Stimulated activated CD8-positive, alpha-beta memory T cell treated with anti-CD3 and anti-CD28 coated beads, Interleukin-12 subunit alpha, Interleukin-12 subunit beta, amount 100 ng/mL, for 1 hour (primary cell): Measurements from ENCODE around the gene UQCR11.

ENCODE experiments used
- DNase-seq: peaks from one replicate; pipeline ENCODE4 v3.0.0-alpha.2; 2020; ENCODE audit warnings: low read depth

The UQCR11 gene

DNA sequence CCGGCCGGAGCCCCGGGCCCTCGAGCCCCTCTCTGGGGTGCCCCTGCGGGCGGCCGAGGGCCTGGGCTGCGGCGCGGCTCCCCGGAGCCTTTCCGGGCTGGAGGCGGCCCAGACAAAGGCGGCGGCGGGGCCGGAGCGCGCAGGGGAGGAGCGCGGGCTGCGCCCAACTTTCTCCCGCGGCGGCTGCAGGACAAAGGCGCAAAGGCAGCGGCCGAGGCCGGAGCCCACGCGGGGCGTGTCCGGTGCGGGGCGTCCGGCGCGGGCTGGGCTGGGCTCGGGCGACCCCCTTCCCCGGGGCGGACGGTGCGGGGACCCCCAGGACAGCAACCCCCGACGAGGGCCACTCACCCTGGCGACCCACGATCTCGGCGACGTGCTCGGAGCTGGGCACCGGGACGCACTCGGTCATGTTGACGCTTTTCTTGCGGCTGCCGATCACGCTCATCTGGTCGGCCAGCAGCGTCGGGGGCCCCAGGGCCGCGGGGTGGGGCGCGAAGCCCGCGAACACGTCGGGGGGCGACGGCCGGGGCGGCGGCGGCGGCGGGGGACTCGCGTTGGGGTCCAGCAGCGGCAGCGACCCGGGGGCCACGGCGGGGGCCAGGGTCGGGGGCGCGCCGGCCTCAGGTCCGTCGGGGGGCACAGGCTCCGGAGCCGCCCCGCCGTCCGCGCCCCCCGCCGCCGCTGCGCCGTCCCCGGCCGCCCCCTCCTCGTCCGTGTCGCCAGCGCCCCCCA is 38.0 kb downstream of the UQCR11 start:
- no peak for DNase-seq

DNA sequence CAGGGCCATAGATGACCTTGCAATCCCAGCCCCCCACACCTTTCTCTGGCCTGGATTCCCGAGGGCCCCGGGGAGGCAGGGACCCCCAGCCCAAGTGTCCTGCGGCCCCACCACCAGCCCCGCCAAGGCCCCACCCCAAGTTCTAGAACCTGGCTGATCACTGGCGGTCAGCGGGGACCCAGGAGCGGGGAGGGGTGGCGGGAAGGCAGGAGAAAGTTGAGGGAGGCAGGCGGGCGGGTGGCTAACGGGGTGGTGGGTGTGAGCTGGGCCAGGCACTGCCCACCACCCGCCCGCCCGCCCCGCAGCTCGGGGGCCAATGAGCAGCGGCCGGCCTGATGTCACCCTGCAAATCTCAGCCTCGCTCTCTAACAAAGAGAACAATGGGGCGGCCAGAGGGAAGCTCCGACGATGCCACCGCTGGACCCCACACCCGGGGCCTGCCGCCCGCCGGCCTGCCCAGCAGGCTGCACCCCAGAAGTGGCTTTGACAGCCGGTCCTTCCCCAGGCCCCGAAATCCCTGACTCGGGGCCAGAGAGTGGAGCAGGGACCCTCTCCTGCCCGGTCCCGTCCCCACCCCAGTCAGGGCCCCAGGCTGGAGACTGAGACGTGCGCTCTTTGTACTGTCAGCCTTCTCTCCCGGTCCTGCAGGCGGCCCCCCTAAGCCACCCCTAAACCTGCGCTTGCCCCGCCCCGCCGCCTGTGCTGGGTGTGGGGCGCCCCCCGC is 38.7 kb downstream of the UQCR11 start:
- DNase-seq, result no peak

DNA sequence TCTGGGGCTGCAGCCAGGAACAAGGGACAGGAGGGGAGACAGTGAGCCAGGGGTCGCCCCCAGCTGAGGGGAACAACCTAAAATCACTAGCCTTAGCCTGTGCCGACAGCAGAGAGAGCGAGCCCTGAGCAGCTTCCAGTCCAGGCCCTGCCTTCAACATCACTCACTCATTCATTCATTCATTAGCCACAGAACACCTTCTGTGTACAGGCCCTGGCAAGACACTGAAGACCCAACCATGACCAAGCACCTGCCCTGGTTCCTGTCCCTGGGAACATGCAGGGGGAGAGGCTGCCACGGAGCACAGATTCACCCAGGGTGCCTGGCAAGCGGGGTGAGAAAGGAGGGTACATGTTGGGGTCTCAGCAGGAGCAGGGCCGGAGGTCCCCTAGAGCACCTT is 42.0 kb downstream of the UQCR11 start:
- no peak for DNase-seq

DNA sequence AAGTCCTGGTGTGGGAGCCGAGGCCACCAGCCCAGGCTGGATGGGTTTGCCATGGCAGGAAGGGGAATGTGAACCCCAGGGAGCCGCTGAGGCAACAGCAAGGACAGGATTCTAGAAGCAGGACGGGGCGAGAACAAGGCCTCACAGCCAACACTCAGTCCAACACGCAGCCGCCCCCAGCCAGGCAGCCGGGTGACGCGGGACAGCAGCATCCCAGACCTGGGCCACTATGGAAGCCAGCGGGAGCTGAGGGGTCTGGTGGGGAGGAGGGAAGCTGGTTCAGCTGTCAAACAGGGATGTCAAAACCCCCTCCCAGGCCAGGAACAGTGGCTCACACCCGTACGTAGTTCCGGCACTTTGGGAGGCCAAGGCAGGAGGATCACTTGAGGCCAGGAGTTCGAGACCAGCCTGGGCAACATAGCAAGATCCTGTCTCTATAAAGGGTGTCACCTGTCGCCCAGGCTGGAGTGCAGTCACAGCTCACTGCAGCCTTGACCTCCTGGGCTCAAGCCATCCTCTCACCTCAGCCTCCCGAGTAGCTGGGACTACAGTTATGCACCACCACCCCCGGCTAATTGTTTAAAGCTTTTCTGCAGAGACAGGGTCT is 43.9 kb downstream of the UQCR11 start:
- no peak for DNase-seq

DNA sequence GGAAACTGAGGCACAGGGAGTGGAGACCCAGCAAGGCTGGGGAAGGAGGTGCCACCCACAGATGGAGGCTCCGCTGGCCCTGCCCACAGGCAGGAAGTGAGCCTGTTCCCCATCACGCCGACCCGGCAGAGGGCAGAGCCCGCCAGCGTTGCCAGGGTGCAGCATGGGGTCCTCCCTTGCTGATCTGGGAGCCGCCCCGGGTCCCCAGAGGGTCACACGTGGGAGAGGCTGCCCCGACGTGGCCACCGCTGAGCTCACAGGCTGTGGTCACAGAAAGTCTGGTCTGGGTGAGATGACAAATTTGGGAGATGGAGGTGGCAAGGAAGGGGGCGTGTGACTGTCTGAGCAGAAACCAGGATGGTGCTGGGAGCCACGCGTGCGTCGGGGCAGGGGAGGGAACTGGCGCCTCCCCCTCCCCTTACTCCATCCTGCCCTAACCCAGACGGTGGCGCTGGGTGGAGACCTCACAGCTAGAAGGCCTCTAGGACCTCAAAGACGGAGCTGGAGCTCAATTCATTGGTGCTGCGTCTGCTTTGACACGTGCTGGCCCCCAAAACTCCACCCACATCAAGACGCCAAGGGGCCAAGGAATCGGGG is 44.9 kb downstream of the UQCR11 start:
- no peak for DNase-seq

DNA sequence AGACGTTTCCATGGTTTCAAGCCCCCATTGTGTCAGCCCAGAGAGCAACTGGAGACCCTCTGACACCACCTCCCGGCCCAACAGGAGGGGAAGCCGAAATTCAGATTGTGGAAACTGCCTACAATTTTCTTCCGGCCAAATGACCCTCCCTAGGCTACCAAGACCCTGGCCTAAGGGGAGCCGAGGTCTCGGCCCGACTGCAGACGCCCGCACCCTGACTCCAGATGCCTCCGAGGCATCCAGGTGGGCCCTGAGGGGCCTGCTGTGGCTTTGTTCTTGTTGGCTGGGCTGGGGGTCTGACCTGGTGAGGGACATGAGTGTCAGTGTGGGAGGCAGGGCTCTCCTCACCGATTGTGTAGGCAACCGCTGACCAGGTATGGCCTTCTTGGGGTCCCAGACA is 46.7 kb downstream of the UQCR11 start:
- DNase-seq, result no peak

DNA sequence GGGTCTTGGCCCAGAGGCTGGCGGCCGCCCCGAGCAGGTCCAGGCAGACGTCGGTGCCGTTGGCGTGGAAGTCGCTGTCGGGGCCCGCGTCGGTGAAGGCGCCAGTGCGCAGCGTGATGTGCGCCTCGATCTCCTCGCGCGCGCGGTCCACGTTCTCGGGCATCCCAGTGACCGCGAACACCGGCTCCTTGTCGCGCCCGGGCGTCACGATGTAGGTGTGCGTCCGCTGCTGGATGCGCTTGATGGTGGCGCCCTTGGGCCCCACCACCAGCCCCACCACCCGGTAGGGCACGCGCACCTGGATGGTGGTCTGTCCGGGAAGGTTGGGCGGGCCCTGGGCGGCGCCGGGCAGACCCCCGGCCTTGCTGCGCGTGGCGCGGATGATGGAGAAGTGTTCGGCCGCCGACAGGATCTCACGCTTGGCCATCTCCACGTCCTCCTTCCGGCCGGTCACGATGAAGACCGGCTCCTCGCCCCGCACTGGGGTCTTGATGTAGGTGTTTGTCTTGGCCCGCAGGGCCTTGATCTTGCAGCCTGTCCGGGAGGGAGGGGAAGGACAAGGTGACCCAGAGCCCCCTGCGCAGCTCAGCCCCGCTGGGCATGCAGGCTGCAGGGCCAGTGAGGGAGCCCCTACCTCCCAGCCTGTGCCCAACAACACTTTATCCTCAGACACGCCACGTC is 48.7 kb downstream of the UQCR11 start:
- DNase-seq, result no peak

DNA sequence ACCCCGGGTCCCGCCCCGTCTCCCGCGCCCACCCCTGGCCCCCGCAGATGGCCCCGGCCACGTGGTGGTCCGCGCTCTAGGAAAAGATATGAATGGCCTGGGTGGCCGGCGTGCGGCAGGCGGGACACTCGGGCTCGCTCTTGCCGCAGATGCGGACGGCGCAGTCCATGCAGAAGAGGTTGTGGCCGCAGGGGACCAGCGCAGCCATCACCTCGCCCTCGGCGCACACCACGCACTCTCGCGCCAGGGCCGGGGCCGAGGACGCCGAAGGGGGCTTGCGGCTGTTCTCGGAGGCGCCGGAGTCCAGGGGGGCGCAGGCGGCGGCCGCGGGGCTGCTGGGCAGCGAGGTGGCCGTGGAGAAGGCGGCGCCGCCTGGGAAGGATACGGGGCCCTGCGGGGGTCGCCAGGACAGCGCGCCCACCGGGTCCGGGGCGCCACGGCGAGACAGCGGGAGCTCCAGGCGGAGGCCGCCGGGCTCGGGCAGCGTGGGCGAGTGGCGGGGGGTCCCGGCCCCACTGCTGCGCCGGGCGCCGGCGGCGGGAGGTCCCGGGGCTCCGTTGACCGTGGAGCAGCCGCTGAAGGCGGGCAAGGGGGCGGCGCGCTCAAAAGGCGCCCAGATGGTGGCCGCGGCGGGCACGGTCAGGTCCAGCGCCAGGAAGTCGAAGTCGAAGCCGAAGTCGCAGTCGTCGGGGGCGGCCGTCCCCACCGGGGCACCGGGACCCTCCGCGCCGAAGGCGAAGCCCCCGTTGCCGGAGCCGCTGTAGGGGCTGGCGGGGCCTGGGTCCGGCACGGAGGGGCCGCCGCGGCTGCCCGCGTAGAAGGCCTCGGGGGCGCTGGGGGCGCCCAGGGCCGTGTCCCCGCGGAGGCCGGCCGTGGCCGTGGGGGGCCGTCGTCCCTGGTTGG is 49.5 kb downstream of the UQCR11 start:
- DNase-seq, result no peak

DNA sequence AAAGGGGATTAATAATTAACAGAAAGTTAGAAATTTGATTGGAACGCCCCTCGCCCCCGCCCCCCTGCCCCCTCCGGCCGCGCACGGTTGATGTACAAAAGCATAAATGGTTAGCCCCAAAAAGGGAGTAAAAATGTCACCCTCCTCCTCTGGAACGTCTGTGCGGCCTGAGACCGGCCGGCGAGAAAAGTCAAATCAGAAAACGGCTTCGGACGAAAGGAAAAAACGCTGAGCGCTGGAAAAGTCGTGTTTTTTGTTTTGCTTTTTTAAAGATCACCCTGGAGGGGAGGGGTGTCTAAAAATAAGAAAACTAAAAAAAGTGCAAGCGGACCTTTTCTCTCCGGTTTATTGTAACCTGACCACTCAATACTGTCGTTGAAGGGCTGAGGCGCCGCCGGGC is 50.3 kb downstream of the UQCR11 start:
- no peak for DNase-seq

DNA sequence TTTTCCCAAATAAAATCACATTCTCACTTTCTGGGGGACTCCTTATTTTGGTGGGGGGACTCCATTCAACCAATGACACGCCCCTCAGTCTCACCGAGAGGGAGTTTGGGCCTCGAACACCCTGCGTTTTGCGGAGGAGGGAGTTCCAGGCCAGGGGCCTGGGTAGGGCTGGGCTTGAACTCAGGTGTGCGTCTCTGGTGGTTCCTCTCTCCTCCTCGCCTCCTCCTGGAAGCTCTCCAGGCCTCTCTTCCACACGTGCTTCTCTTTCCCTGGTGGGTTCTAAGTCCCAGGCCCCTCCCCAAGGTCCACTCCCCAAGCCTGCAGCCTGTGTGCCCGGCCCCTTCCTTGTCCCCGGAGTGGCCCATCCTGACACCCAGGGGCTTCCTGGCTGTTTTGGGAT is 51.8 kb downstream of the UQCR11 start:
- no peak for DNase-seq

DNA sequence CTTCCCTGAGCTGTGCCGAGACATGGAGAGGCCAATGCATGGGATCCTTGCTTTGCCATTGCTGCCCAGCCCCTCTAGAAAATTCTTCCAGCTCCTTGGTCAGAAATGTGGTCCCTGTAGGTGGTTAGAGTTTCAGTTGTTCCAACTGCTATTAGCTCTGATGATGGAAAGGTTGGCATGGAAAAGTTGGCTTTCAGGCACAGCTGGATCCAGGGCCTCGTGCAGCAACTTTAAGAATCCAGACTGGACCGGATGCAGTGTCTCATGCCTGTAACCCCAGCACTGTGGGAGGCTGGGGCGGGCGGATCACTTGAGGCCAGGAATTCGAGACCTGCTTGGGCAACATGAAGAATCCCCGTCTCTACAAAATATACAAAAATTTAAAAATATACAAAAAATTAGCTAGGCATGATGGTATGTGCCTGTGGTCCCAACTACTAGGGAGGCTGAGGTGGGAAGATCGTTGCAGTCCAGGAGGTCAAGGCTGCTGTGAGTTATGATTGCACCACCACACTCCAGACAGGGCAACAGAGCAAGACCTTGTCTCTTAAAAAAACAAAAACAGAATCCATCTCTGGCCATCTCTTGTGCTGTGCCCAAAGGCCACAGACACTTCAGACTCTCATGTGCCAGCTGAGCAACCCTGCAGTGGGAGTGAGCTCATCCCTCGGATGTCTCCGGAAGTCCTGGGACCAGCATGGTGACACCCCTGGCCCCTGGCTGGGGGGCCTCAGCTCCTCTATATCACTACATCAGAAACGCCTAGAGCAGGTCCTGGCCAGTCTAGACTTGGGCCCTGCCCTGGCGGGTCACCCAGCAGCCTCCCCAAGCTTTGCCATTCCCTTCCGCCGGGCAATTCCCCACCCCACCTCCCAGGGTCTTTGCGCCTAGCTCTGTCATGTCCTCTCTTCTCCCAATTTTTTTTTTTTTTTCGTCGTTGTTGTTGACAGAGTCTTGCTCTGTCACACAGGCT is 53.9 kb downstream of the UQCR11 start:
- DNase-seq, result no peak

DNA sequence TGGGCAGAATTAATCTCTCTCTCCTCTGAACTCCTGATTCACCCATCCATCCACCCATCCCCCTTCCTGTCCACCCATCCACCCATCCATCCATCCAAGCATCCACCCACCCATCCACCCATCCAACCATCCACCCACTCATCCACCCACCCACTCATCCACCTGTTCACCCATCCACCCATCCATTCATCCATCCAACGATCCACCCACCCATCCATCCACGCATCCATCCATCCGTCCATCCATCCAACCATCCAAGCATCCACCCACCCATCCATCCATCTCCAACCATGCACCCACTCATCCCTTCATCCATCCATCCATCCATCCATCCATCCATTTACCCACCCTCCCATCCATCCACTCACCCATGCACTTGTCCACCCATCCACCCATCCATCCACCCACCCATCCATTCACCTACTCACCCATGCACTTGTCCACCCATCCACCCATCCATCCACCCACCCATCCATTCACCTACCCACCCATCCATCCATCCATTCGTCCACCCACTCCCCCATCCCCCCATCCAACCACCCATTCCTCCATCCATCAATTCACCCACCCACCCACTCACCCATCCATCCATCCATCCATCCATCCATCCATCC is 55.8 kb downstream of the UQCR11 start:
- no peak for DNase-seq
